Lower leg skin (tissue), 3 donors: ENCODE data around the gene ARPP21.

Experiments
- CTCF ChIP-seq, 3 donors: fragments of 450-650 bp; IDR thresholded peaks; one replicate each; pipeline ENCODE4 v1.5.1; 2016; ENCODE audit warnings: antibody characterized with exemption in 3 of 3, mild to moderate bottlenecking in 3 of 3, moderate library complexity in 2 of 3
- POLR2A ChIP-seq, 2 donors: fragments of 450-650 bp; IDR thresholded peaks; one replicate each; pipeline ENCODE4 v1.6.1; 2016 to 2017; ENCODE audit warnings: antibody characterized with exemption in 2 of 2, mild to moderate bottlenecking in 1 of 2, moderate library complexity in 1 of 2

GRCh38 chr3:35641331-35641730 lies 2.0 kb downstream of the ARPP21 start:
- TF ChIP-seq CTCF (IDR thresholded peaks at IDR 0.05) (no peak), POLR2A (IDR thresholded peaks at IDR 0.05) (no peak)
